Measurements from ENCODE around the gene SNED1.

Gene SNED1

DNA sequence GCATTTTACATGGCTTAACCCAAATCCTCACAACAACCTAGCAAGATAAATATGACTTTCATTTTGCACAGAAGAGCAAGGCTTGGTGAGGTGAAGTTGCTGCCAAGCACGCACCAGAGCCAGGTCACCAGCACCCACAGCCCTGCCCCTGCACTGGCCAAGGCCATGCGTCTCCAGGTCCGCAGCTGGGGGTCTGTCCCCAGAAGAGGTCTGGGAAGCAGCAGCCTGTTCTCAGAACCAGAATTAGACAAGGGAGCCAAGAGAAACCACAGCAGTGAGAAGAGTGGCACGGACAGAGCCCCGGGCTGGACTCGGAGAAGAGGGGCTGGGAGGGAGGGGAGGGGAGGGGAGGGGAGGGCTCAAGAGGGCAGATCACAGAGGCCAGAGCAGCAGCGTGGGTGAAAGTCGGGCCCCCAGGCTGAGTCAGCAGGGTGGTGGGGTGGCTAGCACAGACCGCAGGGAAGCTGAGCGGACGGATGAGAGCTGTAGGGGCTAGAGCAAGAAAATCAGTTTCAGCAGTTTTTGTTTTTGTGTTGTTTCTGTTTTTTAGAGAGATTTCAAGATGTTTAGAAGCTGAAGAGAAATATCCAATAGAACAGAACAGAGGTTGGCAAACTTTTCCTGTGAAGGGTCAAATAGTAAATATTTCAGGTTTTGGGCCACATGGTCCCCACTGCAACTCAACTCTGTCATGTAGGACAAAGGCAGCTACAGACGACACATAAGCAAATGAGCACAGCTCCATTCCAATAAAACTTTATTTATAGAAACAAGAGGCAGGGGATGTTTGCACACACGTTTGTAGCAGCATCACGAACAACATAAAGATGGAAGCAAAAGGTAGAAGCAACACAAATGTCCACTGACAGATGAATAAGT, 111.0 kb downstream of the SNED1 start:
- H3K4me3 ChIP-seq (ENCODE audit: low read length): no peak overlapping the region
- no peak for DNase-seq (ENCODE audit: low read depth)
- no peak for TF ChIP-seq CTCF (conservative IDR thresholded peaks at IDR 0.05; ENCODE audit: low read length)

DNA sequence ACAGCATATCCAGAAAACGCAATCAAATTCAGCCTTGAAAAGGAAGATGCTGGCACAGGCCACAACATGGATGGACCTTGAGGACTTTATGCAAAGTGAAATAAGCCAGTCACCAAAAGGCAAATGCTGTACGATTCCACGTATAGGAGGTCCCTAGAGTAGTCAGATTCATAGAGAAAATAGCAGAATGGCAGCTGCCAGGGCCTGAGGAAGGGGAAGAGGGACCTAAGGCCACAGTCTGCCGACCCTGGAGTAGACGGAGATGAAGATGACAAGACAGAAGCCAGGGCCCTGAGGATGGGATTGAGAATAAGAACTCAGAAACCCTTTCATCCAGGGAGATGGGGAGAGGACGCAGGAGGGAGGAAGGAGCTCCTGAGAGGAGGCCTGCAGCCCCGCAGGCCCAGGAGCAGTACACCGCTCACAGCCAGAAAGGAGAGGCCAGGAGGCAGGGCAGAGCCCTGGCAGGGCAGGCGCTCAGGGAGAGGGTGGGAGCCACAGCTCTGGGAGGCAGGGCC, 111.7 kb downstream of the SNED1 start:
- no peak for DNase-seq (ENCODE audit: low read depth)
- TF ChIP-seq CTCF (conservative IDR thresholded peaks at IDR 0.05; ENCODE audit: low read length): no peak
- no peak overlapping the region for H3K4me3 ChIP-seq (ENCODE audit: low read length)

GRCh38 chr2:241110607-241111439, 112.4 kb downstream of the SNED1 start:
- no peak for TF ChIP-seq CTCF (conservative IDR thresholded peaks at IDR 0.05; ENCODE audit: low read length)
- H3K4me3 ChIP-seq (ENCODE audit: low read length): no peak overlapping the region
- DNase-seq (ENCODE audit: low read depth): no peak

DNA sequence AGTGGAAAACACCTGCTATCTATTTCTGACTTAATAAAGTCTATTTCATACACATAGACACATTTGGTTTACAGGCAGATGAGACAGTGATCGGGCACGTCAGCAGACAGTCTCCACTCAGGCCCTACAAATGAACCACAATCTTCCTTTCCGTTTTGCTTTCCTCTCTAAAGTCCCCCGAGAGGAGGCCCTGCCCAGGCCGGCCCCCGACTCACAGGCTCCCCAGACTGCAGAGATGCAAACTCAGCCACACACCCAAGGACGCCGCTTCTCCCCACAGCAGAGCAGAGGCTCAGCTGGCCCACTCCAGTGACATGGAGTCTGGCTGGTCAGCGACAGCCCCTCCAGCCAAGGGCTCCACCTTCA, 113.0 kb downstream of the SNED1 start:
- no peak overlapping the region for H3K4me3 ChIP-seq (ENCODE audit: low read length)
- DNase-seq (ENCODE audit: low read depth): no peak
- no peak for TF ChIP-seq CTCF (conservative IDR thresholded peaks at IDR 0.05; ENCODE audit: low read length)

- no peak overlapping the region for H3K4me3 ChIP-seq (ENCODE audit: low read length)
- no peak for TF ChIP-seq CTCF (conservative IDR thresholded peaks at IDR 0.05; ENCODE audit: low read length)
- DNase-seq (ENCODE audit: low read depth): no peak
Measured at GRCh38 chr2:241112046-241112445, 113.6 kb downstream of the SNED1 start.

GRCh38 chr2:241112592-241112991, 114.2 kb downstream of the SNED1 start:
- no peak for DNase-seq (ENCODE audit: low read depth)
- no peak overlapping the region for H3K4me3 ChIP-seq (ENCODE audit: low read length)
- TF ChIP-seq CTCF (conservative IDR thresholded peaks at IDR 0.05; ENCODE audit: low read length): no peak

All from AG10803 (cell line).